Hepatocyte (in vitro differentiated cells): Measurements from ENCODE around the gene ST3GAL2. TPM values are rescaled to one million over a fixed set of nuclear protein-coding genes. Genes with fewer than 3 reads are reported as not detected.

ENCODE experiments used
- DNase-seq: peaks from one replicate; pipeline ENCODE4 v3.0.0-alpha.2; 2016; ENCODE audit warnings: low spot score
- H2AFZ ChIP-seq: fragments of 200-600 bp; sonication (generic); 2 replicates; pipeline ENCODE4 v1.6.0; 2016; ENCODE audit warnings: antibody characterized with exemption, mild to moderate bottlenecking
- H3K27ac ChIP-seq: fragments of 200-600 bp; sonication (generic); 2 replicates; pipeline ENCODE4 v1.5.1; 2016; ENCODE audit warnings: mild to moderate bottlenecking
- H3K27me3 ChIP-seq: fragments of 200-600 bp; sonication (generic); 2 replicates; pipeline ENCODE4 v1.6.1; 2016
- H3K36me3 ChIP-seq: fragments of 200-600 bp; sonication (generic); replicated peaks from 2 replicates; pipeline ENCODE4 v1.5.1; 2016; ENCODE audit warnings: low read depth; ENCODE audit not compliant: insufficient read depth
- H3K4me1 ChIP-seq: fragments of 200-600 bp; sonication (generic); 2 replicates; pipeline ENCODE4 v1.5.1; 2016; ENCODE audit warnings: mild to moderate bottlenecking, moderate library complexity; ENCODE audit not compliant: insufficient read depth
- H3K4me2 ChIP-seq: fragments of 200-600 bp; sonication (generic); 2 replicates; pipeline ENCODE4 v1.6.0; 2016
- H3K4me3 ChIP-seq: fragments of 200-600 bp; sonication (generic); 2 replicates; pipeline ENCODE4 v1.5.1; 2016; ENCODE audit warnings: mild to moderate bottlenecking
- H3K79me2 ChIP-seq: fragments of 200-600 bp; sonication (generic); 2 replicates; pipeline ENCODE4 v1.6.0; 2017; ENCODE audit warnings: mild to moderate bottlenecking
- H3K9me2 ChIP-seq: fragments of 200-600 bp; sonication (generic); replicated peaks from 2 replicates; pipeline ENCODE4 v1.6.0; 2017; ENCODE audit warnings: mild to moderate bottlenecking; ENCODE audit not compliant: insufficient read depth
- H3K9me3 ChIP-seq: fragments of 200-600 bp; sonication (generic); 2 replicates; pipeline ENCODE4 v1.5.1; 2016; ENCODE audit warnings: low read depth, mild to moderate bottlenecking
- H4K20me1 ChIP-seq: fragments of 200-600 bp; sonication (generic); 2 replicates; pipeline ENCODE4 v1.6.0; 2016; ENCODE audit warnings: mild to moderate bottlenecking; ENCODE audit not compliant: insufficient read depth, poor library complexity, severe bottlenecking
- EZH2 ChIP-seq: fragments of 200-600 bp; sonication (generic); IDR thresholded peaks from 2 replicates; pipeline ENCODE4 v1.6.1; 2016; ENCODE audit warnings: antibody characterized with exemption, mild to moderate bottlenecking, borderline replicate concordance
- EZH2phosphoT487 ChIP-seq: fragments of 200-600 bp; sonication (generic); IDR thresholded peaks from one replicate; pipeline ENCODE4 v1.6.1; 2018; ENCODE audit warnings: antibody characterized with exemption, mild to moderate bottlenecking, low read depth, moderate library complexity; ENCODE audit not compliant: unreplicated experiment, severe bottlenecking
- WGBS: methylation state at CpG from one replicate; pipeline ENCODE4 v1.1.6; 2016; ENCODE audit warnings: low lambda C conversion rate; ENCODE audit errors: missing lambda C conversion rate; 5-methylcytosine and 5-hydroxymethylcytosine counted together
- polyA plus RNA-seq: library from polyadenylated mRNA; unstranded; fragments of >200 nt; fragmentation: Nextera tagmentation; extraction: Ambion mirVana; gene quantifications from 2 replicates; pipeline ENCODE4 v1.2.1, GENCODE V29; 2016
- total RNA-seq: library from RNA; depleted of rRNA; stranded (reverse); fragments of >200 nt; gene quantifications from 2 replicates; pipeline ENCODE4 v1.2.3, GENCODE V29; 2014
- TF ChIP-seq, protein P1 (sequence below): fragments of 200-600 bp; sonication (generic); IDR thresholded peaks from 2 replicates; pipeline ENCODE4 v1.5.1; 2016; ENCODE audit warnings: antibody characterized with exemption, mild to moderate bottlenecking; ENCODE audit not compliant: poor library complexity

The ST3GAL2 gene
- total and polyA plus RNA-seq, 2 experiments from 2014 or later: 25.6 to 29.2 TPM

DNA sequence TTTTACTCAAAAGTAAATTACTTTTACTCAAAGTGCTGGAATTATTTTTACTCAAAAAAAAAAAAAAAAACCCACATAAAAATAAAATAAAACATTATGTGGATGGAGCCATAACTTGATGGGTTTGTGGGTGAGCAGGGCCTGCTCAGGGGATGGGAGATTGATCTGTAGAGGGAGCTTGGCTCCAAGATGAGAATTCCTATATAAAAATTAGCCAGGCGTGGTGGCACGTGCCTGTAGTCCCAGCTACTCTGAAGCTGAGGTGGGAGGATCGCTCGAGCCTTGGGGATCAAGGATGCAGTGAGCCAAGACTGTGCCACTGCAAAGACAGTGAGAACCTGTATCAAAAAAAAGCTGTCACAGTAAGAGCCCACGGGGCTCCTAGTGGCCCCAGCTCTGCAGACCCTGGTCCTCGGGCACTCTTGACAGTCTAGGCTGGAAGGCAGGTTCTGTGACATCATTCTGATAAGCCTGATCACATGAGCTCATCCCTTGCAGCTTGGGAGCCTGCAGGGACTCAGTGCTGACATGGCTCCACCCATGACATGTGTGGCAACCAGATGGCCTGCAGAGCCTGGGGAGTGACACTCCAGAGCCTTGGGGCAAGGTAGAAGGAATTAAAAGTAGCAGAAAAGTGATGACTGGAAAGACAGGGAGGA lies 42.5 kb downstream of the ST3GAL2 start:
- TF ChIP-seq EZH2phosphoT487: no peak
- TF ChIP-seq, protein P1, sequence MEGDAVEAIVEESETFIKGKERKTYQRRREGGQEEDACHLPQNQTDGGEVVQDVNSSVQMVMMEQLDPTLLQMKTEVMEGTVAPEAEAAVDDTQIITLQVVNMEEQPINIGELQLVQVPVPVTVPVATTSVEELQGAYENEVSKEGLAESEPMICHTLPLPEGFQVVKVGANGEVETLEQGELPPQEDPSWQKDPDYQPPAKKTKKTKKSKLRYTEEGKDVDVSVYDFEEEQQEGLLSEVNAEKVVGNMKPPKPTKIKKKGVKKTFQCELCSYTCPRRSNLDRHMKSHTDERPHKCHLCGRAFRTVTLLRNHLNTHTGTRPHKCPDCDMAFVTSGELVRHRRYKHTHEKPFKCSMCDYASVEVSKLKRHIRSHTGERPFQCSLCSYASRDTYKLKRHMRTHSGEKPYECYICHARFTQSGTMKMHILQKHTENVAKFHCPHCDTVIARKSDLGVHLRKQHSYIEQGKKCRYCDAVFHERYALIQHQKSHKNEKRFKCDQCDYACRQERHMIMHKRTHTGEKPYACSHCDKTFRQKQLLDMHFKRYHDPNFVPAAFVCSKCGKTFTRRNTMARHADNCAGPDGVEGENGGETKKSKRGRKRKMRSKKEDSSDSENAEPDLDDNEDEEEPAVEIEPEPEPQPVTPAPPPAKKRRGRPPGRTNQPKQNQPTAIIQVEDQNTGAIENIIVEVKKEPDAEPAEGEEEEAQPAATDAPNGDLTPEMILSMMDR: no peak
- TF ChIP-seq EZH2: no peak
- WGBS: 68% methylated on average over 6 of the region's 6 CpGs
- Histone ChIP-seq H3K36me3 (no peaks in the 10 kb centered on the region), H3K27ac (peak overlapping the region; percentile 65), H2AFZ (no peak overlapping the region), H3K4me1 (peaks cover 7% of the 10 kb centered on the region), H3K79me2 (peaks cover 13% of the 10 kb centered on the region), H4K20me1 (no peaks in the 10 kb centered on the region), H3K27me3 (no peaks in the 10 kb centered on the region), H3K4me2 (no peak overlapping the region), H3K9me3 (no peaks in the 10 kb centered on the region), H3K9me2 (no peaks in the 10 kb centered on the region), H3K4me3 (no peak overlapping the region)
- peak; percentile 77 for DNase-seq

DNA sequence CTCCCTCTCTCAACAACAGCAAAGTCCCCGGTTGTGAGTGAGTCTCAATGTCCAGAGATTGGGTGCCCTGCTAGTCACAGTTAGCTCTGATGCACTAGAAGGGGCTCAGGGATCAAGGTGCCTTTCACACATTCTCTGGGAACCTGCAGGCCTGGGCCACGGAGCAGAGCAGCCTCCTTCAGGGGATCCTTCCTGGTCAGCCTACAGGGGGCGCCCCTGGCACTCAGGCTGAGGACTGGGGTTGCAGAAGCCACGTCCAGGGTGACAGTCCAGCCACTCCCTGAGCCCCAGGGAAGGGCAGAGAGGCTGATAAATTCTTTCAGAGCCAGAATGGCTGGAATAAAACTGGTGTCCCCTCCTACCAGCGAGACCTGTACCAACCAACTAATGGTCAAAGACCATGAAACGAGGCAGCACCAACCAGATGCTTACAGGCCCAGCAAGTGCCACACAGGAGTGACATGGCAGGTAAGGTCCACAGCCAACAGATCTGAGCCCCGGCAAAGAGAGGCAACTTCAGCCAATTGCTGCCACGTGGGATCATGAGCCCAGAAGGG lies 43.5 kb downstream of the ST3GAL2 start:
- H3K9me2 ChIP-seq: no peaks in the 10 kb centered on the region
- H3K4me2 ChIP-seq: no peak overlapping the region
- H3K36me3 ChIP-seq: no peaks in the 10 kb centered on the region
- no peaks in the 10 kb centered on the region for H3K27me3 ChIP-seq
- H3K79me2 ChIP-seq: peaks cover 4% of the 10 kb centered on the region
- H3K4me3 ChIP-seq: no peak overlapping the region
- TF ChIP-seq EZH2phosphoT487 (no peak), EZH2 (no peak)
- TF ChIP-seq, protein P1: peak; percentile 58
- no peaks in the 10 kb centered on the region for H4K20me1 ChIP-seq
- H3K9me3 ChIP-seq: no peaks in the 10 kb centered on the region
- peaks cover 7% of the 10 kb centered on the region for H3K4me1 ChIP-seq
- H2AFZ ChIP-seq: no peak overlapping the region
- peak overlapping the region; percentile 65 for H3K27ac ChIP-seq
- WGBS: 56% methylated on average over 8 of the region's 8 CpGs
- peak; percentile 78 for DNase-seq

DNA sequence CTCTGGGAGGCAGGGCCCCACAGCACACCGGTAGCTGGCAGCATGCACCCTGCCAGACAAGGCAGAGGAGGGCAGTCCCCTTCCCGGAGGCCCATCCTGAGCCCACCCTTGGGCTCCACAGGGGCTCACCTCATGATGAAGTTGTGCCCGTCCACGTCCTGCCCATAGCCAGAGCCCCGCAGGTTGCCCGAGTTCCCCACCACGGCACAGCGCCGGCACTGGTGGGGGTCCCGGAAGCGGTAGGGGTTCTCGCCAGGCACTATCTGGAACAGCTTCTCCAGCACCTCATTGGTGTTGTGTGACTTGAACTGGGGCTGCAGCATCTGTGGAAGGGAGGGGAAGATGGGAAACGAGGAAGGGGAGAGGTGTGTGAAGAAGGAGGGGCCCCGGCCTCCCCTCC lies 44.0 kb downstream of the ST3GAL2 start:
- no peak for DNase-seq
- H3K4me3 ChIP-seq: no peak overlapping the region
- no peaks in the 10 kb centered on the region for H4K20me1 ChIP-seq
- peaks cover 7% of the 10 kb centered on the region for H3K4me1 ChIP-seq
- H3K9me2 ChIP-seq: no peaks in the 10 kb centered on the region
- H3K4me2 ChIP-seq: no peak overlapping the region
- H2AFZ ChIP-seq: no peak overlapping the region
- H3K27ac ChIP-seq: no peak overlapping the region
- H3K9me3 ChIP-seq: no peaks in the 10 kb centered on the region
- no peaks in the 10 kb centered on the region for H3K36me3 ChIP-seq
- over 99% methylated on average over 13 of the region's 14 CpGs for WGBS
- no peak for TF ChIP-seq EZH2
- no peaks in the 10 kb centered on the region for H3K27me3 ChIP-seq
- peaks cover 3% of the 10 kb centered on the region for H3K79me2 ChIP-seq

DNA sequence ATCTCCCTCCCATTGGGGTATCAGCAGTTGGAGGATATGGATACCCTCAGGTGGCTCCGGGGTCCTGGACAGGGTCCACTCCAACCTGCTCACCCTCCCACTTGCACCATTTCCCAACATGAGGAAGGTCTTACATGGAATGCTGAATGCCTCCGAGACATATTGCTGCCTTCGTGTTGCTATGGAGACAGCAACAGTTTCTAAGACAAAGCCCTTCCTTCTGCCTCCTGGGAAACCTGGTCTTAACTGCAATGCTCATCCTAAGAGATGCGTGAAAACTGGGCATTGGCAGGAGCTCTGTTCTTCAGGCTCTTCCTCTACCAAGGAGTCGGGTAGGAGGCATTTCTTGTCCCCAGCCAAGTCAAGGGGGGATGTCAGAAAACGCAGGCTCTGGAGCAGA lies 45.2 kb downstream of the ST3GAL2 start:
- no peaks in the 10 kb centered on the region for H3K9me3 ChIP-seq
- peaks cover 7% of the 10 kb centered on the region for H3K4me1 ChIP-seq
- H3K9me2 ChIP-seq: no peaks in the 10 kb centered on the region
- H3K4me3 ChIP-seq: no peak overlapping the region
- 97% methylated on average over 6 of the region's 6 CpGs for WGBS
- H4K20me1 ChIP-seq: no peaks in the 10 kb centered on the region
- H3K79me2 ChIP-seq: peaks cover 3% of the 10 kb centered on the region
- no peak overlapping the region for H3K4me2 ChIP-seq
- H2AFZ ChIP-seq: no peak overlapping the region
- DNase-seq: no peak
- TF ChIP-seq EZH2: no peak
- TF ChIP-seq EZH2phosphoT487: no peak
- TF ChIP-seq, protein P1: no peak
- no peaks in the 10 kb centered on the region for H3K27me3 ChIP-seq
- H3K27ac ChIP-seq: no peak overlapping the region
- H3K36me3 ChIP-seq: no peaks in the 10 kb centered on the region
